ENCODE data around the gene CD28. TPM values are rescaled to one million over a fixed set of nuclear protein-coding genes. Genes with fewer than 3 reads are reported as not detected.

CD28 gene
- total and polyA plus RNA-seq, 10 of the 15 experiments (the other 5 are each of a cell fraction or from before 2014, with no cell fraction given): 0.03 to 0.23 (median 0.04) TPM; not detected in 7

GRCh38 chr2:203750346-203751068, 44.1 kb downstream of the CD28 start:
- Histone ChIP-seq H3K79me2 (ENCODE audit: control insufficient read depth, insufficient read depth, low read length) (no peaks in the 10 kb centered on the region), H3K27me3 (replicated peaks in 1 of 2; ENCODE audit: control insufficient read depth in 2 of 2, insufficient read depth in 2 of 2, low read length in 1 of 2) (no peaks in the 10 kb centered on the region), H3K36me3 (ENCODE audit: control insufficient read depth in 2 of 2, insufficient read depth in 2 of 2, low read length in 1 of 2) (no peaks in the 10 kb centered on the region), H4K20me1 (ENCODE audit: control insufficient read depth, insufficient read depth) (no peaks in the 10 kb centered on the region), H3K9me3 (replicated peaks; ENCODE audit: control insufficient read depth, insufficient read depth, low read length) (no peaks in the 10 kb centered on the region; the same call in 2 of the 3 replicates), H3K27ac (ENCODE audit: control insufficient read depth, insufficient read depth) (no peak overlapping the region), H3K4me1 (ENCODE audit: control insufficient read depth, insufficient read depth, low read length) (no peaks in the 10 kb centered on the region), H3K4me2 (ENCODE audit: control insufficient read depth, insufficient read depth) (no peak overlapping the region), H3K4me3 (no peak overlapping the region), H2AFZ (ENCODE audit: control insufficient read depth, low read depth, low read length) (no peak overlapping the region), H3K9ac (ENCODE audit: control insufficient read depth, insufficient read depth, low read length) (no peak overlapping the region)
- BruUV-seq (replicated peaks): no TSS peak
- intact Hi-C loops (cut with micrococcal nuclease; ENCODE audit: unreplicated experiment) (no loop called here), in situ Hi-C loops (cut with MboI) (no loop called here)
- RAD21 ChIA-PET (ENCODE audit: unreplicated experiment): no interaction called here
- POLR2A ChIA-PET: interaction anchor here (1.1 kb wide), 1 partner anchor 21 kb away, joined by 3 read pairs; no protein-coding TSS in a partner anchor
- no peak for TF ChIP-seq CEBPZ (IDR thresholded peaks at IDR 0.05; ENCODE audit: low read depth, low read length)
- no peak for TF ChIP-seq ESRRA (IDR thresholded peaks at IDR 0.05; ENCODE audit: low read length)
- no peak for TF ChIP-seq RELA (IDR thresholded peaks at IDR 0.05; ENCODE audit: borderline replicate concordance, partially characterized antibody)
- no peak for TF ChIP-seq IKZF2 (IDR thresholded peaks at IDR 0.05)
- TF ChIP-seq PAX5 (IDR thresholded peaks at IDR 0.05; ENCODE audit: borderline replicate concordance, low read depth, low read length): no peak
- TF ChIP-seq EGR1 (IDR thresholded peaks at IDR 0.05; ENCODE audit: borderline replicate concordance in 1 of 2, low read depth in 2 of 2, low read length in 2 of 2): no peak
- TF ChIP-seq CHD4 (IDR thresholded peaks at IDR 0.05): no peak
- no peak for TF ChIP-seq SRF (IDR thresholded peaks at IDR 0.05; ENCODE audit: low read depth in 2 of 2, low read length in 2 of 2)
- no peak for TF ChIP-seq SMAD1 (IDR thresholded peaks at IDR 0.05; ENCODE audit: low read depth, partially characterized antibody)
- TF ChIP-seq MEF2B (IDR thresholded peaks at IDR 0.05; ENCODE audit: partially characterized antibody, poor library complexity, severe bottlenecking): no peak
- TF ChIP-seq SMAD5 (IDR thresholded peaks at IDR 0.05; ENCODE audit: low read depth): no peak
- TF ChIP-seq ZNF622 (IDR thresholded peaks at IDR 0.05): no peak
- no peak for TF ChIP-seq ETV6 (conservative IDR thresholded peaks at IDR 0.05 in 1 of 2, IDR thresholded peaks at IDR 0.05 in 1 of 2; ENCODE audit: borderline replicate concordance in 1 of 2, low read depth in 1 of 2)
- FAIRE-seq: no peak
- CTCF ChIA-PET: interaction anchor here (1.2 kb wide), 1 partner anchor 10 kb away, joined by 3 read pairs; no protein-coding TSS in a partner anchor
- 65% methylated on average over 6 of the region's 6 CpGs for WGBS (ENCODE audit: insufficient coverage, insufficient replicate concordance, low lambda C conversion rate, missing lambda C conversion rate)
- ATAC-seq: no peak
- SMC1A ChIA-PET (ENCODE audit: uncharacterized antibody, unreplicated experiment): interaction anchor here (1.0 kb wide), 1 partner anchor 17 kb away, joined by 3 read pairs; no protein-coding TSS in a partner anchor
- no peak for DNase-seq (ENCODE audit: low read depth, low spot score)

All from GM12878 (cell line).